Adipose tissue (tissue), 3 donors: ENCODE results near the gene KDELR3. TPM values are rescaled to one million over a fixed set of nuclear protein-coding genes. Genes with fewer than 3 reads are reported as not detected.

Experiments used
- H3K27ac ChIP-seq: one replicate; pipeline ENCODE4 v1.5.1; 2013; ENCODE audit warnings: low read depth, low read length
- WGBS, 3 donors: extraction: QIAGEN DNeasy Blood & Tissue Kit; methylation state at CpG; one replicate each; pipeline ENCODE4 v1.1.7; 2013; 5-methylcytosine and 5-hydroxymethylcytosine counted together
- polyA plus RNA-seq, 3 donors: library from polyadenylated mRNA; stranded (reverse); fragments of 200-250 nt; gene quantifications; one replicate each; pipeline ENCODE4 v1.2.3, GENCODE V29; 2013
- donor health status: healthy with polysubstance abuse.
- donor health status: Bipolar disorder and iron deficiency.
- donor health status: healthy.

Gene KDELR3
- 10 to 100 TPM in 1 of 3 donors, 1 to 10 TPM in 2; 6.5 to 24.2 (median 8.0) TPM for polyA plus RNA-seq

DNA sequence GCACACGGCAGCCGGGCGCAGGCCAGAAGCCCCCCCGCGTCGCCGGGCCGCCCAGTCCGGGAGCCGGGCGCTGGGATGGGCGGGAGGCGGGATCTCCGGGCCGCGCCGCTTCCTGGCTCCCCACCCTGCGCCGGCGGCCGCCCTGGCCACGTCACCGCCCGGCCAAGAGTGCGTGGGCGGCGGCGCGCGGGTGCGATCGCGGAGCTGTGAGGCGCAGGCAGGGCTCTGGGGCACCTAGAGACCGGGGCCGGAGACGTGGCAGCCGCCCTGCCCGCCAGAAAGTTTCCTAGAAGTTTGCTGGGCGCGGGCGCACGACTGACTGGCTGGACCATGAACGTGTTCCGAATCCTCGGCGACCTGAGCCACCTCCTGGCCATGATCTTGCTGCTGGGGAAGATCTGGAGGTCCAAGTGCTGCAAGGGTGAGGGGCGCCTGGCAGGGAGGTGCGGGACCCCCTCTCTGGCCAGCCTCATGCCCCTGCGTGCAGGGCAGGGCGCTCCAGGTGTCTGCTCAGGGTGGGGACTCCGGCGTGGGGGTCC lies at the start of gene KDELR3:
Gene KDELR3 (plus strand): TSS at position 193 of the 539 bp plus-strand sequence. CDS start 138 bp downstream, at position 331.
- 1 to 2% (median 1%) methylated on average over 49 to 53 of the region's 53 CpGs for WGBS, 3 donors

DNA sequence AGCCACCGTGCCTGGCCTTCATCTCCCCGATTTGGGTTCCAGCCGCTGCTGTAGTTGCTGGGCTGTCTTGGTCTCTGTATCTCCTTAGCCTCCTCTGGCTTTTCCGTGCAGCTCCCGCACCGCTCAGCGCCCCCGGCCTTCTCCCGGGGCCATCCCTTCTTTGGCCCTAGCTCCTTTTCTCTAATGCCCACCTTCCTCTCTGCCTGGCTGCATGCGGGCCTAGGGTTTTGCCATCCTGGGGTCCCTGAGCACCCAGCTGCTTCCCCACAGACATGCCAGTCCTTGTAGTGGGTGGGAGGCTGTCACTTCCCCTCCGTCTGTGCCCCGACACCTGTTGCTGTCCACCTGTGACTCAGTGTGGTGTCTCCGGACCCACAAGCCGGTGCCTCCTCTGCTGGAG lies 49.3 kb upstream of the KDELR3 start:
- WGBS, 3 donors = 86 to 96% (median 89%) methylated on average over 14 of the region's 14 CpGs
- no peak overlapping the region for H3K27ac ChIP-seq

More for the DNA sequence above, at the start of gene KDELR3:
- H3K27ac ChIP-seq = no peak within 1 kb of the TSS

DNA sequence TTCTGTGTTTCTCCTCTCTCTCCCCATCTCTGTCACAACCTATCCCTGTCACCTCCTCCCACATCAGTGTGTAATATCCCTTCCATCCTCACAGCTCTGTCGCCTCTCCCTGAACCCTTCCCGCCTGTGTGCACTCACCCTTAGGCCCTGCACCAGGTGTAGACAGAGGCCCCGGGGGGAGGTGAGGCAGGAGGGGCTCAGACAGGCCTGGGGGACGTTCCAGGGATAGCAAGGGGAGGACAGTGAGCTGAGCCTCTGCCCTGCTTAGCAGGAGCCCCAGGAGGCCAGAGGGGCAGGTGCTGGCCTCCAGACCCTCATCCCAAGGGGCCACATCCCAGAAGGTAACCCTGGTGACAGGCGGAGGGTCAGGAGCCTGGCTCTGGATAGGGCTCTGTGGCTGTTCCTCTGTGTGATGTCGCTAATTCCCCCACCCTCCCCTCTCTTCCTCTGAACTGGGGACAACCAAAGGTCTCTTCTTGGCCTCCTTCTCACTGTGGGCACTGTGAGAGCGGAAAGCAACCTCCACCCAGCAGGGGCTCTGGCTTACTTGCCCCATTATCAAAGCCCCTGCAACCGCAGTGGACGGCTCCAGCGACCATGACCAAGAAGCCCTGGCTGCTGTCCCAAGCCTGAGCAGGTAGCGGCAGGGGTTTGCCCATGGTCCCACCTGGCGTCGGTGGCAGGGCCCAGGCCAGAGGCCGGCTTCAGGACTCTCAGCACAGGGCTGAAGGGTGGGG lies 48.6 kb upstream of the KDELR3 start:
- no peak overlapping the region for H3K27ac ChIP-seq
- 76 to 86% (median 83%) methylated on average over 14 of the region's 14 CpGs for WGBS, 3 donors

DNA sequence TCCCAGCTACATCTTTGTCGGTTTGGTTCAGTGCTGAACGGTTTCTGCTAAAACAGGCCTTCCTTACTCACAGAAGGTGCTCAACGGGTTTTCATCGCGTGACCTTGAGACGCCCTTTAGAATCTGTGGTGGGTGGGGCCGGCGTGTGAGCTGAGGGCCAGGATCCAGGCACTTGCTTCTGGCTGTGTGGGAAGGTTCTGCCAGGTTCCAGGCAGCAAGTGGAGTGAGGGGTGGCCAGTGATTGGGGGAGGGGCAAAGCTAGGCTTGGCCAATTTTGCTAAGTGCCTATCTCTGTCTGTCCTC lies 48.1 kb upstream of the KDELR3 start:
- H3K27ac ChIP-seq = no peak overlapping the region
- WGBS, 3 donors = 25 to 74% (median 71%) methylated on average over 8 of the region's 8 CpGs

DNA sequence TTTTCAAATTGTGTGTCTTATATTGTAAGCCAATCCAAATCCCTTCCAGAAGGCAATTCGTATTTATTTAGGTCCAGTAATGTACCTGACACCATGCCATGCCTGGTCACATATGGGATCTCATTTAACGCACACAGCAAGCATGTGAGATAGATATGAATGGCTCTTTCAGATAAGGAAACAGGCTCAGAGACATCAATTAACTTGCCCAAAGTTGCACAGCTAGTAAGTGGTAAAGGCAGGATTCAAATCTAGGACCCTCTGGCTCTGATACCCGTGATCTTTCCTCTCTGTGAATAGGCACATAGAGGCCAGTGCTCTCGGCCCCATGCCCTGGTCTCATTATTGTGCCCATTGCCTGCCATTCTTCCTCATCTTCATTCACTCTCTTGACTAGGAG lies 47.2 kb upstream of the KDELR3 start:
- H3K27ac ChIP-seq = no peak overlapping the region
- 90 to 94% (median 91%) methylated on average over 4 of the region's 4 CpGs for WGBS, 3 donors

DNA sequence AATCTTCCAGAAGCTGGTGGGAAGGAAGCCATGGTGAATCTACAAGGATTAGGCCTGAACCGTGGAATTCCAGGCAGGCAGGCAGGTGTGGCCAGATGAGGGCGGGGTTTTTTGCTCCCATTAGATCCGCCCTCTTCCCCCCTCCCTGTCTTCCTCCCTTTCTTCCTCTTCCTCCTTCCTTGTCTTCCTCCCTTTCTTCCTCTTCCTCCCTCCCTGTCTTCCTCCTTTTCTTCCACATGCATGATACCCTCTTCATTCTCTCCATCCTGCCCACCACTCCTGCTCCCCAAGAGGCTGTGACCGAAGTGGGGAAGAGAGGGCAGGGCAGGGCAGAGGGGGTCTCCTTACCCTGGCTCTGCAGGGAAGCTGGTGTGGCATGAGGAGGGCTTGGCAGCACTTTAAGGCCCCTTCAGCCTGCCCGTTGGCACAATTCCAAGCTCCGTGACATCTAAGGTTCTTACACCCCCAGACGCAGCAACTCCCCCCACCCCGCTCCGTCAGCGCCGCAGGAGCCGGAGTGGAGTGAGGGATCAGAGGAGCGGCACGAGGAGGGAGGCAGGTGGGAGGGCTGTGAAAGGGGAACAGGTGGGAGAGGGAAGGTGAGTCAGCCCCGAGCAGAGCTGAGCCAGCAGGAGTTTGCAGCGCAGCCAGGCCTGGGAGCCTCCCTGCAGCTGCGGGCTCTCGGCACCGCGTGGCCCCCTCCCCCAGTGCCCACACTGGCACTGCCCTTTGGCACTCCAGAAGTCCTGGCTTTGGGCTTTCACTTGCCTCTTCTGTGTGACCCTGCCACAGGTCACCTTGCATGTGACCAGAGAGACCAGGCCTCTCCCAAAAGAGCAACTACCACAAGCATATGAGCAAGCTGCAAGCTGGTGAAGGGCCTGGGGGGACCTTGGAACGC lies 45.0 kb upstream of the KDELR3 start:
- H3K27ac ChIP-seq = no peak overlapping the region
- WGBS, 3 donors = 72 to 78% (median 73%) methylated on average over 21 of the region's 21 CpGs

DNA sequence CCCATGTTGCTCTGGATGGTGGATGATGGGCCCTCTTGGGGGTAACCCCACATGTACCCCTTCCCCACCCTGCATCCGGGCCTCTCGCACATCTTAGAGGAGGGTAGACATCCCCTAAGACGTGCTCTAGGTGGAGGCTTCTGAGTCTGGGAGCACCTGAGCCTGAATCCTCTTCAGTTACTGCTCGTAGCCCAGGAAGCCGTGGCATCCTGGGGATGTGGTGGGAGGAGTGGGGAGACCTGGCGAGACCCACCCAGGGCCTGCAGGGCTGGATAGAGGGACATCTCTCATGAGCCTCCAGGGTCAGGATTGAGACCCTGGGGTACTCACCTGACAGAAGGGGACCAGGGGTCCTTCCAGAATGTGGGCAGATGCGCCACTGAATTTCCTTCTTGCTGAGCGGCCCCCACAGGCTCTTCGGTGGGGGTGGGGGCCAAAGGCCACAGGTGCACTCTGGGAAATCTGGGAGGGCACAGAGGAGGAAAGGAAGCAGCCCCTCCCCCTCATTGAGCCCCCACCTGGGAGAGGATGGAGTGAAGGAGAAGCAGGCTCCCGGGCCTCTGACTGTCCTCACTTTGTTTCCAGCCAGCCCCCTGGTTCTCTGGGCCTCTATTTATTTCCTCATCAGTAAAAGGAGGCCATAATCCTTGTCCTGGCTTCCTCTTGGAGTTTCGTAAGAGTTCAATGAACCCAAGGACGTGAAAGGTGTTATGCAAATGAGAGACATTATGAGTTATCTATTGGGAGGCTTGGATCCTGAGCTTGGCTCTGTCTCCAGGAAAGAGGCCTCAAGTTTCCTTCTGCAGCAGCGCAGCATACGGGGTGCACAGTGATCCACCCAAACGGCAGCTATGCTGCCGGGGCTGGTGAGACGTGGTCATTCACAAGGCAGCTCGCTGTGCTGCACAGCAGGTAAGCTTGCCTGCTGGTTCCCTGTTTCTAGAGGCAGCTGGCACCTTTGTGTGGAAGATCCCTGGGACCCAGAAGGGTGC lies 44.1 kb upstream of the KDELR3 start:
- no peak overlapping the region for H3K27ac ChIP-seq
- 79 to 82% (median 81%) methylated on average over 18 of the region's 18 CpGs for WGBS, 3 donors

DNA sequence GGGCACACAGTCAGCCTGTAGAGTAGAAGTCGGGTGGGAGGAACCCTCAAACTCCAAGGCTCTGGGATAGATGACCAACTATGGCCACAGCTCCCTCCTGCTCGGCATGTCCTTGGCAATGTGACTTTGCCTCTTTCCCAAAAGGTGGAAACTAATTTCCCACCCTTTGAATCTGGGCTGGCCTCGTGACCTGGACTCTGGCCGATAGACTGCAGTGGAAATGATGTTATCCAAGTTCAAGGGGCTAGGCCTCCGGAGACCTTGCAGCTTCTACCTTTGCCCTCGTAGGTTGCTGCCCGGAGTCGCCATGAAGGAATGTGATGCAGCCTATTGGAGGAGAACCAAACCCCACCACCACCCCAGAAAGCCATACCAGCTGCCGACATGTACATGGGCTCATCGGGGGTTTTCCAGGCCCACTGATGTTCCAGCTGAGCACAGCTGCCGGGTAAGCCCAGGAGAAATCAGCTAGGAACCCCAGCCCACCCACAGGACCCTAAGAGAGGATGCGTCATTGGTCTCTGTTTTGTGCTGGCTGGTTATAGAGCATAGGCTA lies 43.3 kb upstream of the KDELR3 start:
- 86 to 89% (median 88%) methylated on average over 12 of the region's 12 CpGs for WGBS, 3 donors
- no peak overlapping the region for H3K27ac ChIP-seq

DNA sequence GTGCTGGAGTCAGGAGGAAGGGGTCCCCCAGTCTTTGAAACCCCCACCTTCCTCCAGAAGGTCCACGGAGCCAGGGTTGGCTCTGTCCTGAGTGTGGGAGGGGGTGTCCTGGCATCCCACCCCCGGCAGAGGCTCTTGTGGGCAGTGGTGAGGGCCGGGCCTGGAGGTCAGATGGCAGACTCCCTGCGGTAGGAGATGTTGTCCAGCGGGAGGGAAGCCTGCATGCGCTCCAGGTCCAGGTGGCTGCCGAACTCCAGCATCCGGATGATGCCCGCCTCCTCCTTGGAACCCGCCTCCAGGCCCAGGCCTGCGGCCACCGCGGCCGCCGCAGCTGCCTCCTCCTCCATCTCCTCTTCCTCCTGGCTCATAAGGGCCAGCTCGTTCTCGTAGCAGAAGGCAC lies 41.3 kb upstream of the KDELR3 start:
- H3K27ac ChIP-seq = no peak overlapping the region
- 67 to 86% (median 83%) methylated on average over 15 to 17 of the region's 17 CpGs for WGBS, 3 donors

DNA sequence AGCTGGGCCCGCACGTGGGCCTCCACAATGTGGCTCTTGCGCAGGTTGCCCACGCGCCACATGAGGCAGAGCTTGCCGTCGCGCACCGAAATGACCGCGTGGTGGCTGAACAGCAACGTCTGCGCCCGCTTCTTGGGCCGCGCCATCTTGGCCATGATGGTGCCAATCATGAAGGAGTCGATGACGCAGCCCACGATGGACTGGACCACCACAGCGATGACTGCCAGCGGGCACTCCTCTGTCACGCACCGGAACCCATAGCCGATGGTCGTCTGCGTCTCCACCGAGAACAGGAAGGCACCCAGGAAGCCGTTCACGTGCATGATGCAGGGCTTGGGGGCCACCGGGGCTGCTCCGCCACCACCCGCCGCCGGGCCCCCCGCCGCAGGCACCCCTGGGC lies 40.4 kb upstream of the KDELR3 start:
- 96 to 98% (median 97%) methylated on average over 36 of the region's 36 CpGs for WGBS, 3 donors
- H3K27ac ChIP-seq = no peak overlapping the region

DNA sequence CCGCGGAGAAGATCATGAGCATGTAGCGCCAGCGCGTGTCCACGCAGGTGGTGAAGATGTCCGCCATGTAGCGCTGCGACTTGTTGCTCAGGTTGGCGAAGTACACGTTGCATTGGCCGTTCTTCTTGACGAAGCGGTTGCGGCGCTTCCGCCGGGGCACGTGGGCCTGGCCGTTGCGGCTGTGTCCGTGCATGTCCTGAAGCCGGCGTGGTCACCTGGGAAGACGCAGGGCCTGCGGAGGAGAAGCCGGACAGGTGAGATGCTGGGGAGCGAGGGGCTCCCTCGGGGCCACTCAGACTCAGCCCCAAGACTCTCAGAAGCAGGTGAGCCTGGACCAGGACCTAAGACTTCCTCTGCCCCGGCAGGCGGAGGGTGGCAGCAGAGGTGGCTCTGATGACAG lies 40.0 kb upstream of the KDELR3 start:
- WGBS, 3 donors = 93 to 98% (median 96%) methylated on average over 31 of the region's 31 CpGs
- H3K27ac ChIP-seq = no peak overlapping the region

DNA sequence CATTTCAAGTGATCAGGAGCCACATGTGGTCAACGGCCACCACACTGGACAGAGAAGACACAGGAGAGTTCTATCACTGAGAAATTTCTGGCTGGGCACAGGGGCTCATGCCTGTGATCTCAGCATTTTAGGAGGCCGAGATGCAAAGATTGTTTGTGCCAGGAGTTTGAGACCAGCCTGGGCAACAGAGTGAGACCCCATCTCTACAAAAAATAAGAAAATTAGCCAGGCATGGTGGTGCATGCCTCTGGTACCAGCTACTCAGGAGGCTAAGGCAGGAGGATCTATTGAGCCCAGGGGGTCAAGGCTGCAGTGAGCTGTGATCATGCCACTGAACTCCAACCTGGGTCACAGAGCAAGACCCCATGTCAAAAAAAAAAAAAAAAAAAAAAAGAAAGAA lies 39.2 kb upstream of the KDELR3 start:
- no peak overlapping the region for H3K27ac ChIP-seq
- 70 to 86% (median 71%) methylated on average over 2 of the region's 2 CpGs for WGBS, 3 donors

DNA sequence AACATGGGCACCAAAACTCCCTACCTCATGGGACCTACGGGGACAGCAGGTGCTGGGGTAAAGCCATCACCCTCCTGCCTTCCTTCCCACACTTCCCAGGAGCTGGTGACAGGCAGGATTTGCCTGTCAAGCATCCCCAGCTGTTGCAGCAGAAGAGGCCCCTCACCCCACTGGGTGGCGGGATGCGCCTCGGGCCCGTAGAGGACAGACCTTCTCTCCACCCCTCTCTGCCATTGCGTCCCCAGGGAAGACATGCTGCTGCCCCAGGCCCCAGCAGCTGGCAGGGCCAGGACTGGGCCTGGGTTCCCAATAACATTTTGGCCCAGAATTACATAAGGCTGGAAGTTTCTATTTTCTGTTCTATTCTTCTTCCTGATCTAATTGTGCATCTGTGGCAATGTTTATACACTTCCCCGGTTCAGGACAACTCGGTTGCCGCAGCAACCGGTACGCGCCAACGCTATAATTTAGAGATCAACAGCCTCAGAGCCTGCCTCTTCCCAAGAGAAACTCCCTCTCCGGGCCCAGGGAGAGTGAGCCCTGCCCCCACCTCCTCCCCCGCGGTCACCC lies 38.3 kb upstream of the KDELR3 start:
- H3K27ac ChIP-seq = no peak overlapping the region
- WGBS, 3 donors = 60 to 73% (median 61%) methylated on average over 16 of the region's 16 CpGs

DNA sequence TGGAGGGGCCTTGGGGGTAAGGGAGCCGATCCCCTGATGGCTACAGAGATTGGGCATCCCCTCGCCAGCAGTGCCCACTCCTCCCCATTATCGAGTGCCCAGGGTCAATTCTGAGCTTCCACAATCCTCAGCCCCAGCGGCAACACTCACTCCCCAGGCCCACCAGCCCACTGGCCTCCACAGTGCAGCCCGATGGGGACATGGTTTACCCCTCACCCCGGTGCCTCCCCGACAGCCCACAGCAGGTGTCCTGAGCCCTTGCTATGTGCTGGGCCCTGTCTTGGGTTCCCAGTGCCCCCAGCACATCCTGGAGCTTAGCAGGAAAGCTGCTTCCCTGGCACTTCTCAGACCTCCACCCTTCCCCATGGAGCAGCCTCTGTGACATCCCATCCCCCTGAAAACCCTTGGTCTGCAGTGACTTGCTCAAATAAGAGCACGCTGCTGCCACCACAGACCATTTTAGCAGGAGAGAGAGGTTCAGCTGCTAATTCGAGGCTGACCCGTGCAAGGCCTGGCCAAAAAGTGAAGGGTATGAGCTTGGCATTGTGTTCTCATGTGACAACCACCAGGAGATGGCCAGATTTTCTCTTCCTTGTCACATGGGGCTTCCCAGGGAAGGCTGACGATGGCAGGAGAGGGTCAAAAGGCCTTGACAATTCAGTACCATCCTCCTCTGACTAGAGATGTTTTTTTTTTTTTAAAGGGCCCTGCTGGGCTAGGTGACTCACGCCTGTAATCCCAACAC lies 36.5 kb upstream of the KDELR3 start:
- H3K27ac ChIP-seq = no peak overlapping the region
- 89 to 91% (median 90%) methylated on average over 12 of the region's 12 CpGs for WGBS, 3 donors

DNA sequence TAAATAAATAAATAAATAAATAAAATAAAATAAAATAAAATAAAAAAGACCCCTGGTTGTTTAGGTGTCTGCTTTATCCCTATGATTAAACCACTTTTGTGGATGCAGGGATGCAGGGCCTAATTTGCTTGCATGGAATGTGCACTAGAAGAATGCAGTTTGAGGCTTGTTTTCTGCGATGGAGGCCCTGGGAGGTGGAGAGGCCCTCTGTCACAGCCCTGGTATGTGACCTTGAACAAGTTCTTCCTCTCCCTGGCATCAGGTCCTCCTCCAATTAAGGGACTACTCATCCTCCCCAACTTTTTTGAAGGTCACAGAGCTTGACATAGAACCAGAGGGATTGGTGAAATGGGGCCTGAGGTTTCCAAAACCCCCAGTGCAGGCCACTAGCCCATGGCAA lies 35.6 kb upstream of the KDELR3 start:
- WGBS, 3 donors = 80 to 98% (median 91%) methylated on average over 1 of the region's 1 CpG
- no peak overlapping the region for H3K27ac ChIP-seq

DNA sequence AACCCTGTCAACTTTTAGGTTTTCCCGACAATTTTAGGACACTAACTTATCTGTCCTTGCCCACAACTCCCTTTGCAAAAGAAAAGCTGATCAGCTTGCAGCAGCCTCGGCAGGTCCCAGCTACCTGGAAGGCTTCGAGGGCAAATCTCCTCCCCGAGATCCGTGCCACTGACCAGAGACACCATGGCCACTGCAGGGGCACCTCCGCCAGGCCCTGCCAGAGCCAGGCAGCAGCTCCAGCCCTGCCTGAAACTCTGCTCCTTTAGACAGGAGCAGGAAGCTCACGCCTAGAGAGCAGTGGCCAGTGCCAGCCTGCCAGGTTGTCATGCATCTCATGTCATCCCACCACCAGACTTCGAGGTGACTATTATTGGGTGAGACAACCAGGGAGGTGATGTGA lies 34.0 kb upstream of the KDELR3 start:
- WGBS, 3 donors = 76 to 83% (median 80%) methylated on average over 8 of the region's 8 CpGs
- H3K27ac ChIP-seq = no peak overlapping the region

DNA sequence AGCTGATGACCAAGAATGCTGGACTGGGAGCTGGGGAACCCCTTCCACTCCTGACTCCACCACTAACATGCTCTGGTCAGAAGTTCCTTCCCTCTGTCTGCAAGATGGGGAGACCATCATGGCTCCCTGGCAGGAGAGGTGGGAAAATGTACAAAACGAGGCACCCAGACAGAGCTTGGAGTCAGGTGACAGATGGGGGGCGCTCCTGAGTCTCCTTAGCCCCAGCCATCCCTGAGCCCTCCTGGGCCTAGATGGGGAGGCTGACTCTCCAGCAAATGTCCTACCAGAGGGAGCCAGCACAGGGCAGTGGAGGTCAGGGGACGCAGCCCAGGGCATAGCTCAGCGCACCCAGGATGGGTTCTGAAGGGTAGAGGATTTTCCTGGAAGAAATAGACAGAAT lies 32.9 kb upstream of the KDELR3 start:
- no peak overlapping the region for H3K27ac ChIP-seq
- WGBS, 3 donors = 68 to 80% (median 80%) methylated on average over 4 of the region's 4 CpGs
